Measurements from ENCODE around the gene CAVIN2. TPM values are rescaled to one million over a fixed set of nuclear protein-coding genes. Genes with fewer than 3 reads are reported as not detected.
"Not testable (repeated sequence)": the region's sequence is repeated elsewhere in the genome, so short reads cannot be mapped to it uniquely, and the experiment has no call there.

CAVIN2 gene
- total RNA-seq, 1 experiment from 2014 or later: 0.07 TPM

DNA sequence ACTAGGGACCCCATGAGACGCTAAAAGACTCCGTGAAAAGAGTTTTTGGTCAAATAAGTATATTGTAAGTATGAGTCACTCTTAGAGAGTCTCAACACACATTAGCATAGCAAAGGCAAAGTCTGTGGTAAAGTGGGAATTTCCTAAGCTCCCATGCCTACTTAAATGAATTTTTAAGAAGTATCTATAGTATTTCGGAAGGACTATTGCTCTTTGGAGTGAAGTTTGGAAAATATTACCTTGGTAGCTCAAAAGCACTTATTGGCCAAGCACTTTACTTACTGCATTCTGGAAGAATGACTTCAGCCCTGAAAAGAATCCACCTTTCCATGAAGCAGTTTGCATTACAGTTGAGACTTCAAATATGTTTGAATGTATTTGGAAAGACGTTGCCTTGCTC lies 57.1 kb downstream of the CAVIN2 start:
- Histone ChIP-seq H3K36me3 (ENCODE audit: low read depth, low read length) (no peaks in the 10 kb centered on the region), H3K4me1 (ENCODE audit: insufficient read depth, low read length) (no peaks in the 10 kb centered on the region), H3K9me3 (ENCODE audit: low read length) (no peaks in the 10 kb centered on the region), H2AFZ (ENCODE audit: low read length) (no peak overlapping the region), H3K9me2 (replicated peaks; ENCODE audit: low read length) (no peaks in the 10 kb centered on the region), H3K27ac (ENCODE audit: low read length) (no peak overlapping the region), H3K27me3 (ENCODE audit: low read length) (0 out of 2 replicates have a peak, but pooled peaks cover 9% of the 10 kb centered on the region), H3K4me3 (ENCODE audit: low read length) (no peak overlapping the region), H3F3A (ENCODE audit: low read length, unreplicated experiment) (no peaks in the 10 kb centered on the region), H3K4me2 (ENCODE audit: low read length) (no peak overlapping the region), H3K79me2 (ENCODE audit: low read length) (no peaks in the 10 kb centered on the region), H3K9ac (ENCODE audit: low read length) (no peak overlapping the region), H4K20me1 (ENCODE audit: low read length) (no peaks in the 10 kb centered on the region)
- no peak for ATAC-seq
- POLR2A ChIA-PET (ENCODE audit: unreplicated experiment): no interaction called here
- DNase-seq: no peak
- intact Hi-C loops (cut with micrococcal nuclease): no loop called here
- BruUV-seq (replicated peaks): no TSS peak
- CTCF ChIA-PET: no interaction called here
- TF ChIP-seq EZH2 (IDR thresholded peaks at IDR 0.05; ENCODE audit: low read length, unreplicated experiment) (no peak), EZH2phosphoT487 (IDR thresholded peaks at IDR 0.05; ENCODE audit: borderline replicate concordance, low read length) (no peak)
- TF ChIP-seq, protein P1, sequence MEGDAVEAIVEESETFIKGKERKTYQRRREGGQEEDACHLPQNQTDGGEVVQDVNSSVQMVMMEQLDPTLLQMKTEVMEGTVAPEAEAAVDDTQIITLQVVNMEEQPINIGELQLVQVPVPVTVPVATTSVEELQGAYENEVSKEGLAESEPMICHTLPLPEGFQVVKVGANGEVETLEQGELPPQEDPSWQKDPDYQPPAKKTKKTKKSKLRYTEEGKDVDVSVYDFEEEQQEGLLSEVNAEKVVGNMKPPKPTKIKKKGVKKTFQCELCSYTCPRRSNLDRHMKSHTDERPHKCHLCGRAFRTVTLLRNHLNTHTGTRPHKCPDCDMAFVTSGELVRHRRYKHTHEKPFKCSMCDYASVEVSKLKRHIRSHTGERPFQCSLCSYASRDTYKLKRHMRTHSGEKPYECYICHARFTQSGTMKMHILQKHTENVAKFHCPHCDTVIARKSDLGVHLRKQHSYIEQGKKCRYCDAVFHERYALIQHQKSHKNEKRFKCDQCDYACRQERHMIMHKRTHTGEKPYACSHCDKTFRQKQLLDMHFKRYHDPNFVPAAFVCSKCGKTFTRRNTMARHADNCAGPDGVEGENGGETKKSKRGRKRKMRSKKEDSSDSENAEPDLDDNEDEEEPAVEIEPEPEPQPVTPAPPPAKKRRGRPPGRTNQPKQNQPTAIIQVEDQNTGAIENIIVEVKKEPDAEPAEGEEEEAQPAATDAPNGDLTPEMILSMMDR (conservative IDR thresholded peaks at IDR 0.05; ENCODE audit: low read depth, low read length): no peak

DNA sequence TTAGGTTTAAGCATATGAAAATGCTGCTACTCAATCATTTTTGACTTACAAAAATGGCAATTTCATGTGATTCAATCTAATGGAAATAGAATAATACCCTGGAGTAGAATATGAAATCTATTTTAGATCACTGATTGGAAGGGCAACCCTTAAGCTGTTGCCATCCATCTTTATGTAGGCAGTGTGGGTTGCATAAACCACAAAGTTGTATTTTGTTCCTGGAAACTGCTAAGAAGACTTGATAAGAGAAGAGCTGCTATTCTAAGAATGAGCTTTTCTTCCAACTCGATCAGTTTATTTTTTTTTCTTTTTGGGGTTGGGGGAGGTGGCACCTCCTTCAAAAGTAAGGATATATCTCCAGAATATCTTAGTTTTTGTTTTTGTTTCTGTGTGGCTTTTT lies 60.2 kb downstream of the CAVIN2 start:
- POLR2A ChIA-PET (ENCODE audit: unreplicated experiment): interaction anchor here (0.6 kb wide), 1 partner anchor 109 kb away, joined by 4 read pairs; the partner anchor contains the start of gene NABP1
- H4K20me1 ChIP-seq (ENCODE audit: low read length): no peaks in the 10 kb centered on the region
- H3K79me2 ChIP-seq (ENCODE audit: low read length): no peaks in the 10 kb centered on the region
- H3K4me3 ChIP-seq (ENCODE audit: low read length): no peak overlapping the region
- H3K9me2 ChIP-seq (replicated peaks; ENCODE audit: low read length): no peaks in the 10 kb centered on the region
- H3K9ac ChIP-seq (ENCODE audit: low read length): no peak overlapping the region
- TF ChIP-seq, protein P1 (conservative IDR thresholded peaks at IDR 0.05; ENCODE audit: low read depth, low read length): no peak
- 0 out of 2 replicates have a peak, but pooled peaks cover 4% of the 10 kb centered on the region for H3K27me3 ChIP-seq (ENCODE audit: low read length)
- no peaks in the 10 kb centered on the region for H3K9me3 ChIP-seq (ENCODE audit: low read length)
- no peaks in the 10 kb centered on the region for H3K36me3 ChIP-seq (ENCODE audit: low read depth, low read length)
- DNase-seq (no peak), ATAC-seq (no peak)
- H3K4me2 ChIP-seq (ENCODE audit: low read length): no peak overlapping the region
- H2AFZ ChIP-seq (ENCODE audit: low read length): no peak overlapping the region
- intact Hi-C loops (cut with micrococcal nuclease): no loop called here
- BruUV-seq (replicated peaks): no TSS peak
- no peaks in the 10 kb centered on the region for H3K4me1 ChIP-seq (ENCODE audit: insufficient read depth, low read length)
- no peak overlapping the region for H3K27ac ChIP-seq (ENCODE audit: low read length)
- CTCF ChIA-PET: no interaction called here
- H3F3A ChIP-seq (ENCODE audit: low read length, unreplicated experiment): no peaks in the 10 kb centered on the region

DNA sequence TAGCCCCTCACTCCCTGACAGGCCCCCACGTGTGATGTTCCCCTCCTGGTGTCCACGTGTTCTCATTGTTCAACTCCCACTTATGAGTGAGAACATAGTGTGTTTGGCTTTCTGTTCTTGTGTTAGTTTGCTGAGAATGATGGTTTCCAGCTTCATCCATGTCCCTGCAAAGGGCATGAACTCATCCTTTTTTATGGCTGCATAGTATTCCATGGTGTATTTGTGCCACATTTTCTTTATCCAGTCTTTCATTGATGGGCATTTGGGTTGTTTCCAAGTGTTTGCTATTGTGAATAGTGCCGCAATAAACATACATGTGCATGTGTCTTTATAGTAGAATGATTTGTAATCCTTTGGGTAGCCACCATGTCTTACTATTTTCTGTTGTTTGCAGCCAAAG lies 61.2 kb downstream of the CAVIN2 start:
- BruUV-seq (replicated peaks); H3K36me3 ChIP-seq (ENCODE audit: low read depth, low read length); H3K4me2 ChIP-seq (ENCODE audit: low read length); H3F3A ChIP-seq (ENCODE audit: low read length, unreplicated experiment); H3K9me3 ChIP-seq (ENCODE audit: low read length); ATAC-seq; H3K27me3 ChIP-seq (ENCODE audit: low read length); intact Hi-C loops (cut with micrococcal nuclease); H4K20me1 ChIP-seq (ENCODE audit: low read length); H2AFZ ChIP-seq (ENCODE audit: low read length); H3K9me2 ChIP-seq (replicated peaks; ENCODE audit: low read length); H3K4me3 ChIP-seq (ENCODE audit: low read length); CTCF ChIA-PET; DNase-seq; H3K79me2 ChIP-seq (ENCODE audit: low read length); H3K27ac ChIP-seq (ENCODE audit: low read length); H3K9ac ChIP-seq (ENCODE audit: low read length); POLR2A ChIA-PET (ENCODE audit: unreplicated experiment); H3K4me1 ChIP-seq (ENCODE audit: insufficient read depth, low read length): not testable (repeated sequence)

Other genes with a start within 250 kb of the CAVIN2 start
- 45.4 and 56.8 TPM in 2 replicates for gene NABP1, start 169.0 kb downstream of the CAVIN2 start, total RNA-seq (2014; rRNA removed)